ENCODE measurements around the gene HYKK. TPM values are rescaled to one million over a fixed set of nuclear protein-coding genes. Genes with fewer than 3 reads are reported as not detected.
"Not testable (repeated sequence)": the region's sequence is repeated elsewhere in the genome, so short reads cannot be mapped to it uniquely, and the experiment has no call there.

The HYKK gene
- total RNA-seq, 1 experiment from 2014 or later = 3.1 TPM

- no peak overlapping the region for H3K27ac Mint-ChIP-seq
- ChIA-PET POLR2A (interaction anchor here (1.1 kb wide), 1 partner anchor 14 kb away, joined by 11 read pairs; the partner anchor contains the start of gene CHRNA5), CTCF (interaction anchor here (1.4 kb wide), 1 partner anchor 243 kb away, joined by 3 read pairs; no protein-coding TSS in a partner anchor)
- ATAC-seq = no peak
- no peaks in the 10 kb centered on the region for H3K9me3 Mint-ChIP-seq
- no peak for TF ChIP-seq ZNF263 (CRISPR knock-in tag; IDR thresholded peaks at IDR 0.05; ENCODE audit: low read depth)
- TF ChIP-seq CTCF (IDR thresholded peaks at IDR 0.05) = no peak
- no peak for TF ChIP-seq ARID4B (CRISPR knock-in tag; IDR thresholded peaks at IDR 0.05; ENCODE audit: borderline replicate concordance)
- TF ChIP-seq E2F1 (CRISPR knock-in tag; IDR thresholded peaks at IDR 0.05) = no peak
- no peak for TF ChIP-seq KAT7 (CRISPR knock-in tag; IDR thresholded peaks at IDR 0.05; ENCODE audit: borderline replicate concordance)
- no peak for TF ChIP-seq ATF1 (CRISPR knock-in tag; IDR thresholded peaks at IDR 0.05)
- H3K4me1 Mint-ChIP-seq = peaks cover 4% of the 10 kb centered on the region
- H3K27me3 Mint-ChIP-seq (ENCODE audit: low read depth) = no peaks in the 10 kb centered on the region
- H3K36me3 Mint-ChIP-seq = peaks cover 27% of the 10 kb centered on the region
- DNase-seq (ENCODE audit: low spot score) = no peak
- H3K4me3 Mint-ChIP-seq = no peak overlapping the region
Measured at GRCh38 chr15:78551902-78552301, 44.5 kb downstream of the HYKK start.

GRCh38 chr15:78552597-78552996, 45.2 kb downstream of the HYKK start:
- Mint-ChIP-seq H3K4me1 (peaks cover 4% of the 10 kb centered on the region), H3K27me3 (ENCODE audit: low read depth) (no peaks in the 10 kb centered on the region), H3K9me3 (peaks cover 1% of the 10 kb centered on the region; the same call in 1 of the 2 replicates), H3K36me3 (peaks cover 20% of the 10 kb centered on the region), H3K4me3 (no peak overlapping the region), H3K27ac (no peak overlapping the region)
- CTCF ChIA-PET = interaction anchor here (1.1 to 1.4 kb wide), 2 partner anchors 13 to 244 kb away, joined by 3 to 4 read pairs; partner anchors contain the start of gene CHRNA5
- ATAC-seq (0 out of 2 replicates have a peak, but pooled peaks have one; percentile 30), DNase-seq (ENCODE audit: low spot score) (no peak)
- TF ChIP-seq OVOL2 (CRISPR knock-in tag; IDR thresholded peaks at IDR 0.05; ENCODE audit: borderline replicate concordance) (no peak), ZNF416 (CRISPR knock-in tag; IDR thresholded peaks at IDR 0.05) (no peak), EMX1 (CRISPR knock-in tag; IDR thresholded peaks at IDR 0.05) (no peak), ARID4B (CRISPR knock-in tag; IDR thresholded peaks at IDR 0.05; ENCODE audit: borderline replicate concordance) (no peak), ZNF138 (CRISPR knock-in tag; conservative IDR thresholded peaks at IDR 0.05) (no peak), GTF2I (CRISPR knock-in tag; conservative IDR thresholded peaks at IDR 0.05) (no peak), SMAD4 (CRISPR knock-in tag; IDR thresholded peaks at IDR 0.05) (no peak), ZMAT4 (CRISPR knock-in tag; IDR thresholded peaks at IDR 0.05) (no peak), ZBTB21 (CRISPR knock-in tag; IDR thresholded peaks at IDR 0.05; ENCODE audit: borderline replicate concordance) (no peak), NFYB (CRISPR knock-in tag; conservative IDR thresholded peaks at IDR 0.05; ENCODE audit: low read depth) (no peak), IRF2 (CRISPR knock-in tag; IDR thresholded peaks at IDR 0.05; ENCODE audit: borderline replicate concordance, low read depth) (no peak)
- POLR2A ChIA-PET = interaction anchor here (1.1 kb wide), 1 partner anchor 13 kb away, joined by 11 read pairs; the partner anchor contains the start of gene CHRNA5

- H3K9me3 Mint-ChIP-seq; DNase-seq (ENCODE audit: low spot score); ATAC-seq; H3K27me3 Mint-ChIP-seq (ENCODE audit: low read depth); H3K27ac Mint-ChIP-seq; H3K4me3 Mint-ChIP-seq; H3K36me3 Mint-ChIP-seq; POLR2A ChIA-PET: not testable (repeated sequence)
- CTCF ChIA-PET = interaction anchor here (1.1 kb wide), 1 partner anchor 20 kb away, joined by 3 read pairs; no protein-coding TSS in a partner anchor
- peaks cover 11% of the 10 kb centered on the region for H3K4me1 Mint-ChIP-seq
Measured at GRCh38 chr15:78560201-78560600, 52.8 kb downstream of the HYKK start.

Data from WTC11 (cell line).